HG02623 (cell line): Measurements from ENCODE around the gene SLC12A8.

Source experiments
- ATAC-seq: cut with Tn5 transposase; IDR thresholded peaks from one replicate; pipeline ENCODE4 v1.9.1; 2021; ENCODE audit warnings: moderate library complexity; ENCODE audit not compliant: unreplicated experiment

The SLC12A8 gene

GRCh38 chr3:125212509-125213363, at the start of gene SLC12A8:
Gene SLC12A8, minus strand, starts transcription at chr3:125212748. Its CDS starts 1,399 bp downstream, at chr3:125211349.
- ATAC-seq, result no peak

- ATAC-seq, result no peak
Observed at GRCh38 chr3:125262161-125262560, 49.6 kb upstream of the SLC12A8 start.

- no peak for ATAC-seq
Observed at GRCh38 chr3:125261031-125261430, 48.5 kb upstream of the SLC12A8 start.

- ATAC-seq, result no peak
Observed at GRCh38 chr3:125260158-125260557, 47.6 kb upstream of the SLC12A8 start.

- ATAC-seq, result no peak
Observed at GRCh38 chr3:125257536-125257935, 45.0 kb upstream of the SLC12A8 start.

- no peak for ATAC-seq
Observed at GRCh38 chr3:125256675-125257074, 44.1 kb upstream of the SLC12A8 start.

GRCh38 chr3:125250973-125251372, 38.4 kb upstream of the SLC12A8 start:
- ATAC-seq, result no peak

- ATAC-seq, result no peak
Observed at GRCh38 chr3:125246237-125246636, 33.7 kb upstream of the SLC12A8 start.

- ATAC-seq, result no peak
Observed at GRCh38 chr3:125245521-125245920, 33.0 kb upstream of the SLC12A8 start.

GRCh38 chr3:125240496-125240895, 27.9 kb upstream of the SLC12A8 start:
- no peak for ATAC-seq

- ATAC-seq, result no peak
Observed at GRCh38 chr3:125239266-125239665, 26.7 kb upstream of the SLC12A8 start.

- no peak for ATAC-seq
Observed at GRCh38 chr3:125238759-125239158, 26.2 kb upstream of the SLC12A8 start.

- ATAC-seq, result no peak
Observed at GRCh38 chr3:125236331-125236903, 23.9 kb upstream of the SLC12A8 start.

- no peak for ATAC-seq
Observed at GRCh38 chr3:125234831-125235230, 22.3 kb upstream of the SLC12A8 start.

GRCh38 chr3:125232401-125232800, 19.9 kb upstream of the SLC12A8 start:
- no peak for ATAC-seq

GRCh38 chr3:125231895-125232294, 19.3 kb upstream of the SLC12A8 start:
- no peak for ATAC-seq

GRCh38 chr3:125229707-125230106, 17.2 kb upstream of the SLC12A8 start:
- no peak for ATAC-seq

- ATAC-seq, result no peak
Observed at GRCh38 chr3:125229168-125229567, 16.6 kb upstream of the SLC12A8 start.

- ATAC-seq, result no peak
Observed at GRCh38 chr3:125221831-125222230, 9.3 kb upstream of the SLC12A8 start.

GRCh38 chr3:125220727-125221429, 8.3 kb upstream of the SLC12A8 start:
- ATAC-seq, result no peak

- ATAC-seq, result no peak
Observed at GRCh38 chr3:125220183-125220582, 7.6 kb upstream of the SLC12A8 start.

GRCh38 chr3:125219261-125219701, 6.7 kb upstream of the SLC12A8 start:
- ATAC-seq, result no peak
